ENCODE measurements around the gene TPSB2.

DNA sequence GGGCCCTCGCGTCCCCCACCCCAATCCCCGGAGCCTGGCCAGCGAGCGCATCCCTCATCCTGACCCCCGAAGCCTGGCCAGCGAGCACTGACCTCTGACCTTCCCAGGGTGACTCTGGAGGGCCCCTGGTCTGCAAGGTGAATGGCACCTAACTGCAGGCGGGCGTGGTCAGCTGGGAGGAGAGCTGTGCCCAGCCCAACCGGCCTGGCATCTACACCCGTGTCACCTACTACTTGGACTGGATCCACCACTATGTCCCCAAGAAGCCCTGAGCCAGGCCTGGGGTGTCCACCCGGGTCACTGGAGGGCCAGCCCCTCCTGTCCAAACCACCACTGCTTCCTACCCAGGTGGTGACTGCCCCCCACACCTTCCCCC, 28.2 kb upstream of the TPSB2 start:
- TF ChIP-seq, protein P1, sequence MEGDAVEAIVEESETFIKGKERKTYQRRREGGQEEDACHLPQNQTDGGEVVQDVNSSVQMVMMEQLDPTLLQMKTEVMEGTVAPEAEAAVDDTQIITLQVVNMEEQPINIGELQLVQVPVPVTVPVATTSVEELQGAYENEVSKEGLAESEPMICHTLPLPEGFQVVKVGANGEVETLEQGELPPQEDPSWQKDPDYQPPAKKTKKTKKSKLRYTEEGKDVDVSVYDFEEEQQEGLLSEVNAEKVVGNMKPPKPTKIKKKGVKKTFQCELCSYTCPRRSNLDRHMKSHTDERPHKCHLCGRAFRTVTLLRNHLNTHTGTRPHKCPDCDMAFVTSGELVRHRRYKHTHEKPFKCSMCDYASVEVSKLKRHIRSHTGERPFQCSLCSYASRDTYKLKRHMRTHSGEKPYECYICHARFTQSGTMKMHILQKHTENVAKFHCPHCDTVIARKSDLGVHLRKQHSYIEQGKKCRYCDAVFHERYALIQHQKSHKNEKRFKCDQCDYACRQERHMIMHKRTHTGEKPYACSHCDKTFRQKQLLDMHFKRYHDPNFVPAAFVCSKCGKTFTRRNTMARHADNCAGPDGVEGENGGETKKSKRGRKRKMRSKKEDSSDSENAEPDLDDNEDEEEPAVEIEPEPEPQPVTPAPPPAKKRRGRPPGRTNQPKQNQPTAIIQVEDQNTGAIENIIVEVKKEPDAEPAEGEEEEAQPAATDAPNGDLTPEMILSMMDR (conservative IDR thresholded peaks at IDR 0.05; ENCODE audit: low read depth, low read length), result no peak
- no peak for TF ChIP-seq EZH2 (IDR thresholded peaks at IDR 0.05; ENCODE audit: low read length, unreplicated experiment)
- TF ChIP-seq EZH2phosphoT487 (IDR thresholded peaks at IDR 0.05; ENCODE audit: borderline replicate concordance, low read length), result no peak
